SK-N-SH treated with all-trans-retinoic acid at 6 μM for 48 hours (cell line): ENCODE results near the gene EMX1.

Experiments
- ATAC-seq: fragments of 200-7000 bp; cut with Tn5 transposase; 3 replicates; pipeline ENCODE4 v1.9.1; 2020; ENCODE audit warnings: mild to moderate bottlenecking, moderate library complexity
- ARNTL ChIP-seq: fragments of 450-650 bp; formaldehyde crosslinking; IDR thresholded peaks from 2 replicates; pipeline ENCODE4 v1.5.0; 2020; ENCODE audit warnings: low read depth, mild to moderate bottlenecking, moderate library complexity, borderline replicate concordance
- BACH2 ChIP-seq: fragments of 250-450 bp; sonication (Bioruptor Pico); IDR thresholded peaks from 2 replicates; pipeline ENCODE4 v1.9.0; 2021; ENCODE audit warnings: mild to moderate bottlenecking, borderline replicate concordance
- CSDC2 ChIP-seq: fragments of 250-450 bp; sonication (Bioruptor Pico); IDR thresholded peaks from 2 replicates; pipeline ENCODE4 v1.5.0; 2020; ENCODE audit warnings: mild to moderate bottlenecking, moderate library complexity
- ESRRG ChIP-seq: fragments of 250-450 bp; sonication (Bioruptor Pico); IDR thresholded peaks from 2 replicates; pipeline ENCODE4 v1.6.1; 2021; ENCODE audit warnings: mild to moderate bottlenecking
- GLIS3 ChIP-seq: fragments of 250-450 bp; sonication (Bioruptor Pico); IDR thresholded peaks from 2 replicates; pipeline ENCODE4 v1.5.0; 2020; ENCODE audit warnings: mild to moderate bottlenecking, moderate library complexity
- ISL1 ChIP-seq: fragments of 250-450 bp; sonication (Bioruptor Pico); IDR thresholded peaks from 2 replicates; pipeline ENCODE4 v2.1.2; 2022; ENCODE audit warnings: mild to moderate bottlenecking, moderate library complexity
- PPARA ChIP-seq: fragments of 250-450 bp; sonication (Bioruptor Pico); IDR thresholded peaks from 2 replicates; pipeline ENCODE4 v1.5.0; 2020; ENCODE audit warnings: mild to moderate bottlenecking, borderline replicate concordance
- RARB ChIP-seq: fragments of 250-450 bp; sonication (Bioruptor Pico); IDR thresholded peaks from 2 replicates; pipeline ENCODE4 v1.8.0; 2021; ENCODE audit warnings: mild to moderate bottlenecking, moderate library complexity
- SNAI2 ChIP-seq: fragments of 250-450 bp; sonication (Bioruptor Pico); IDR thresholded peaks from 2 replicates; pipeline ENCODE4 v1.5.0; 2020; ENCODE audit warnings: mild to moderate bottlenecking, moderate library complexity
- TOX ChIP-seq: fragments of 250-450 bp; sonication (Bioruptor Pico); IDR thresholded peaks from 2 replicates; pipeline ENCODE4 v1.8.0; 2021; ENCODE audit warnings: mild to moderate bottlenecking, moderate library complexity, borderline replicate concordance
- ZC3H10 ChIP-seq: fragments of 250-450 bp; sonication (Bioruptor Pico); IDR thresholded peaks from 2 replicates; pipeline ENCODE4 v1.5.1; 2021; ENCODE audit warnings: mild to moderate bottlenecking, moderate library complexity
- ZFP3 ChIP-seq: fragments of 250-450 bp; sonication (Bioruptor Pico); IDR thresholded peaks from 2 replicates; pipeline ENCODE4 v1.5.0; 2020; ENCODE audit warnings: mild to moderate bottlenecking, moderate library complexity
- ZFP30 ChIP-seq: fragments of 450-650 bp; formaldehyde crosslinking; IDR thresholded peaks from 2 replicates; pipeline ENCODE4 v1.5.0; 2022; ENCODE audit warnings: mild to moderate bottlenecking, moderate library complexity
- ZNF565 ChIP-seq: fragments of 450-650 bp; formaldehyde crosslinking; conservative IDR thresholded peaks from 2 replicates; pipeline ENCODE4 v1.5.0; 2020; ENCODE audit warnings: low read depth, mild to moderate bottlenecking, moderate library complexity
- ZNF70 ChIP-seq: fragments of 450-650 bp; formaldehyde crosslinking; IDR thresholded peaks from 2 replicates; pipeline ENCODE4 v1.5.0; 2020; ENCODE audit warnings: mild to moderate bottlenecking, moderate library complexity
- ZNF8 ChIP-seq: fragments of 450-650 bp; formaldehyde crosslinking; IDR thresholded peaks from 2 replicates; pipeline ENCODE4 v1.5.0; 2020; ENCODE audit warnings: mild to moderate bottlenecking, moderate library complexity
- TF ChIP-seq, protein P1 (sequence below): fragments of 250-450 bp; sonication (Bioruptor Pico); IDR thresholded peaks from 2 replicates; pipeline ENCODE4 v1.5.1; 2020; ENCODE audit warnings: low read depth, mild to moderate bottlenecking, moderate library complexity
- TF ChIP-seq, protein P2 (sequence below): fragments of 250-450 bp; sonication (Bioruptor Pico); IDR thresholded peaks from 2 replicates; pipeline ENCODE4 v1.5.0; 2020; ENCODE audit warnings: mild to moderate bottlenecking, moderate library complexity
- TF ChIP-seq, protein P3 (sequence below): fragments of 250-450 bp; sonication (Bioruptor Pico); IDR thresholded peaks from 2 replicates; pipeline ENCODE4 v1.8.0; 2020; ENCODE audit warnings: mild to moderate bottlenecking, moderate library complexity, borderline replicate concordance
- TF ChIP-seq, protein P4 (sequence below): fragments of 250-450 bp; sonication (Bioruptor Pico); IDR thresholded peaks from 2 replicates; pipeline ENCODE4 v1.8.0; 2021; ENCODE audit warnings: low read depth, mild to moderate bottlenecking, moderate library complexity, borderline replicate concordance

Gene EMX1

DNA sequence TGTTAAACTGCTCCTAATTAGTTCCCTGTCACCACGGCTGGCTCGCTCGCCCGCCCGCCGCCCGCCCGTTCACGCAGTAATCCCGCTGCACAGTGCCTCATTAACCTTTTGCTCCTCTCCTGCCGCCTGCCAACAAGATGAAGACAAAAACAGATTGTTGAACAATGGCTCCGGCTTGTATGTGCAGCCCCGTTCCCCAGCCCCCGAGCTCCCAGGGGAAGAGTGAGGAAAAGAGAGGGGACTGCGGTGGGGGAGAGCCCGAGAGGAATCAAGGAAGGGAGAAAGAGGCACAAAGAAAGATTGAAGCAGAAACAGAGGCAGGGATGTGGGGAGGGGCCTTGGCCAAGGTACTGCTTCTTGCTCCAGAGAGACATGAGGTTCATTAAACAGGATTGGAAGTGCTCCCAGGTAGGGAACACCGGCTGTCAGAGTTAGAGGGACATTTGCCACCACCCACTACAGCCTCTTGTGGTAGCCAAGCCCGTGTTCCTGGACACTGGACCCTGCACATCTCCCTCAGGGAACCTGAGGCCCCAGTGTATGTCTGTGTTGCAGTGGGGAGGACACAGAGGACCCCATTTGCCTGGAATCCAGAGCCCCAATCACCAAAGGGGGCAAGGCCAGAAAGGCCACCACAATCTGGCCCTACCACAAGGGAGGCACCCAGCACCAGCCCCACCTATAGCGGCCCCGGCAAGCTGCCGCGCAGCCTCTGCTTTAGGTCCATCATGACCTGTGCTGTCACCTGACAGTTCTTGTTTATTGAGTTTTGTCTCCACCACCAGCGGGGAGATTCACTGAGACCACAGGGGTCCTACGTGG lies 38.1 kb downstream of the EMX1 start:
- ATAC-seq, result no peak
- TF ChIP-seq ESRRG (CRISPR knock-in tag), result no peak
- TF ChIP-seq ZNF8 (CRISPR knock-in tag), result no peak
- TF ChIP-seq, protein P1, sequence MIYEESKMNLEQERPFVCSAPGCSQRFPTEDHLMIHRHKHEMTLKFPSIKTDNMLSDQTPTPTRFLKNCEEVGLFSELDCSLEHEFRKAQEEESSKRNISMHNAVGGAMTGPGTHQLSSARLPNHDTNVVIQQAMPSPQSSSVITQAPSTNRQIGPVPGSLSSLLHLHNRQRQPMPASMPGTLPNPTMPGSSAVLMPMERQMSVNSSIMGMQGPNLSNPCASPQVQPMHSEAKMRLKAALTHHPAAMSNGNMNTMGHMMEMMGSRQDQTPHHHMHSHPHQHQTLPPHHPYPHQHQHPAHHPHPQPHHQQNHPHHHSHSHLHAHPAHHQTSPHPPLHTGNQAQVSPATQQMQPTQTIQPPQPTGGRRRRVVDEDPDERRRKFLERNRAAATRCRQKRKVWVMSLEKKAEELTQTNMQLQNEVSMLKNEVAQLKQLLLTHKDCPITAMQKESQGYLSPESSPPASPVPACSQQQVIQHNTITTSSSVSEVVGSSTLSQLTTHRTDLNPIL (CRISPR knock-in tag), result no peak
- no peak for TF ChIP-seq ZFP3 (CRISPR knock-in tag)
- TF ChIP-seq ARNTL, result no peak
- TF ChIP-seq GLIS3, result no peak
- TF ChIP-seq, protein P2, sequence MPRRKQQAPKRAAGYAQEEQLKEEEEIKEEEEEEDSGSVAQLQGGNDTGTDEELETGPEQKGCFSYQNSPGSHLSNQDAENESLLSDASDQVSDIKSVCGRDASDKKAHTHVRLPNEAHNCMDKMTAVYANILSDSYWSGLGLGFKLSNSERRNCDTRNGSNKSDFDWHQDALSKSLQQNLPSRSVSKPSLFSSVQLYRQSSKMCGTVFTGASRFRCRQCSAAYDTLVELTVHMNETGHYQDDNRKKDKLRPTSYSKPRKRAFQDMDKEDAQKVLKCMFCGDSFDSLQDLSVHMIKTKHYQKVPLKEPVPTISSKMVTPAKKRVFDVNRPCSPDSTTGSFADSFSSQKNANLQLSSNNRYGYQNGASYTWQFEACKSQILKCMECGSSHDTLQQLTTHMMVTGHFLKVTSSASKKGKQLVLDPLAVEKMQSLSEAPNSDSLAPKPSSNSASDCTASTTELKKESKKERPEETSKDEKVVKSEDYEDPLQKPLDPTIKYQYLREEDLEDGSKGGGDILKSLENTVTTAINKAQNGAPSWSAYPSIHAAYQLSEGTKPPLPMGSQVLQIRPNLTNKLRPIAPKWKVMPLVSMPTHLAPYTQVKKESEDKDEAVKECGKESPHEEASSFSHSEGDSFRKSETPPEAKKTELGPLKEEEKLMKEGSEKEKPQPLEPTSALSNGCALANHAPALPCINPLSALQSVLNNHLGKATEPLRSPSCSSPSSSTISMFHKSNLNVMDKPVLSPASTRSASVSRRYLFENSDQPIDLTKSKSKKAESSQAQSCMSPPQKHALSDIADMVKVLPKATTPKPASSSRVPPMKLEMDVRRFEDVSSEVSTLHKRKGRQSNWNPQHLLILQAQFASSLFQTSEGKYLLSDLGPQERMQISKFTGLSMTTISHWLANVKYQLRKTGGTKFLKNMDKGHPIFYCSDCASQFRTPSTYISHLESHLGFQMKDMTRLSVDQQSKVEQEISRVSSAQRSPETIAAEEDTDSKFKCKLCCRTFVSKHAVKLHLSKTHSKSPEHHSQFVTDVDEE (CRISPR knock-in tag), result no peak
- TF ChIP-seq CSDC2, result no peak
- TF ChIP-seq ZNF565 (CRISPR knock-in tag), result no peak
- no peak for TF ChIP-seq RARB (CRISPR knock-in tag)

DNA sequence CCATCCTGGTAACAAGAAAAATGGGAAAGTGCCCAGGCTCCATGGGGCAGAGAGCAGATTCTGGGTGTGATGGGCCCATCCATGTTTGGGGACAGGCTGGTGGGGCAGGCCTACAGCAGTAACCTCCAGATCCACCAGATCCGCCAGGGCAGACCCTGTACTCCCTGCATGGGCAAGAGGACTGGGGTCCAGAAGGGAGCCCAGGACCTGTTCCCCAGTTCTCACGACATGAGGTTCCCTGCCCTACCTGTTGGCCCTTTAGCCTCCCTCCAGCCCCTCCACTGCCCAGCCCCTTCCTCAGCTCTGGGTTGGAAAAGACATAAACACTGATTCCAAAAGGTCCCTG lies 38.7 kb downstream of the EMX1 start:
- no peak for TF ChIP-seq ARNTL
- TF ChIP-seq ZNF8 (CRISPR knock-in tag), result no peak
- TF ChIP-seq, protein P3, sequence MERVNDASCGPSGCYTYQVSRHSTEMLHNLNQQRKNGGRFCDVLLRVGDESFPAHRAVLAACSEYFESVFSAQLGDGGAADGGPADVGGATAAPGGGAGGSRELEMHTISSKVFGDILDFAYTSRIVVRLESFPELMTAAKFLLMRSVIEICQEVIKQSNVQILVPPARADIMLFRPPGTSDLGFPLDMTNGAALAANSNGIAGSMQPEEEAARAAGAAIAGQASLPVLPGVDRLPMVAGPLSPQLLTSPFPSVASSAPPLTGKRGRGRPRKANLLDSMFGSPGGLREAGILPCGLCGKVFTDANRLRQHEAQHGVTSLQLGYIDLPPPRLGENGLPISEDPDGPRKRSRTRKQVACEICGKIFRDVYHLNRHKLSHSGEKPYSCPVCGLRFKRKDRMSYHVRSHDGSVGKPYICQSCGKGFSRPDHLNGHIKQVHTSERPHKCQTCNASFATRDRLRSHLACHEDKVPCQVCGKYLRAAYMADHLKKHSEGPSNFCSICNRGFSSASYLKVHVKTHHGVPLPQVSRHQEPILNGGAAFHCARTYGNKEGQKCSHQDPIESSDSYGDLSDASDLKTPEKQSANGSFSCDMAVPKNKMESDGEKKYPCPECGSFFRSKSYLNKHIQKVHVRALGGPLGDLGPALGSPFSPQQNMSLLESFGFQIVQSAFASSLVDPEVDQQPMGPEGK, result no peak
- TF ChIP-seq ZFP3 (CRISPR knock-in tag), result no peak
- no peak for TF ChIP-seq ISL1 (CRISPR knock-in tag)
- TF ChIP-seq, protein P4, sequence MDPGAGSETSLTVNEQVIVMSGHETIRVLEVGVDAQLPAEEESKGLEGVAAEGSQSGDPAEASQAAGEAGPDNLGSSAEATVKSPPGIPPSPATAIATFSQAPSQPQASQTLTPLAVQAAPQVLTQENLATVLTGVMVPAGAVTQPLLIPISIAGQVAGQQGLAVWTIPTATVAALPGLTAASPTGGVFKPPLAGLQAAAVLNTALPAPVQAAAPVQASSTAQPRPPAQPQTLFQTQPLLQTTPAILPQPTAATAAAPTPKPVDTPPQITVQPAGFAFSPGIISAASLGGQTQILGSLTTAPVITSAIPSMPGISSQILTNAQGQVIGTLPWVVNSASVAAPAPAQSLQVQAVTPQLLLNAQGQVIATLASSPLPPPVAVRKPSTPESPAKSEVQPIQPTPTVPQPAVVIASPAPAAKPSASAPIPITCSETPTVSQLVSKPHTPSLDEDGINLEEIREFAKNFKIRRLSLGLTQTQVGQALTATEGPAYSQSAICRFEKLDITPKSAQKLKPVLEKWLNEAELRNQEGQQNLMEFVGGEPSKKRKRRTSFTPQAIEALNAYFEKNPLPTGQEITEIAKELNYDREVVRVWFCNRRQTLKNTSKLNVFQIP (CRISPR knock-in tag), result no peak
- TF ChIP-seq, protein P2 (CRISPR knock-in tag), result no peak
- no peak for TF ChIP-seq ZFP30
- no peak for TF ChIP-seq SNAI2 (CRISPR knock-in tag)
- TF ChIP-seq ZNF70 (CRISPR knock-in tag), result no peak
- no peak for TF ChIP-seq ZC3H10
- no peak for TF ChIP-seq TOX
- no peak for TF ChIP-seq PPARA (CRISPR knock-in tag)
- no peak for TF ChIP-seq BACH2 (CRISPR knock-in tag)
- TF ChIP-seq CSDC2, result no peak
- TF ChIP-seq GLIS3, result no peak
- TF ChIP-seq, protein P1 (CRISPR knock-in tag), result no peak
- TF ChIP-seq RARB (CRISPR knock-in tag), result no peak
- no peak for ATAC-seq
